Uterus (tissue), 4 donors: ENCODE results near the gene CTSV. TPM values are rescaled to one million over a fixed set of nuclear protein-coding genes. Genes with fewer than 3 reads are reported as not detected.
"Not testable (repeated sequence)": the region's sequence is repeated elsewhere in the genome, so short reads cannot be mapped to it uniquely, and the experiment has no call there.

Experiments used
- DNase-seq, 2 donors: peaks; one replicate each; pipeline ENCODE4 v3.0.0-alpha.2; 2019 to 2020
- H3K27ac ChIP-seq, 2 donors: fragments of 200-600 bp; sonication (generic); 1 replicate in 1 of 2; 2 replicates in 1 of 2; pipeline ENCODE4 v1.5.1; 2016 to 2018
- H3K27me3 ChIP-seq, 2 donors: fragments of 200-600 bp; sonication (generic); one replicate each; pipeline ENCODE4 v1.5.1; 2018 to 2019; ENCODE audit warnings: control low read depth in 1 of 2
- H3K36me3 ChIP-seq, 2 donors: fragments of 200-600 bp; sonication (generic); one replicate each; pipeline ENCODE4 v1.5.1; 2019; ENCODE audit warnings: control low read depth in 1 of 2
- H3K4me1 ChIP-seq, 2 donors: fragments of 200-600 bp; sonication (generic); one replicate each; pipeline ENCODE4 v1.5.1; 2018 to 2019; ENCODE audit warnings: control low read depth in 1 of 2
- H3K4me3 ChIP-seq, 2 donors: fragments of 200-600 bp; sonication (generic); 1 replicate in 1 of 2; 2 replicates in 1 of 2; pipeline ENCODE4 v1.5.1; 2018 to 2019; ENCODE audit warnings: mild to moderate bottlenecking in 1 of 2
- H3K9me3 ChIP-seq, 2 donors: fragments of 200-600 bp; sonication (generic); one replicate each; pipeline ENCODE4 v1.5.1; 2019; ENCODE audit warnings: control low read depth in 1 of 2
- POLR2A ChIP-seq, 2 donors: fragments of 450-650 bp; IDR thresholded peaks; one replicate each; pipeline ENCODE4 v1.6.1; 2016; ENCODE audit warnings: antibody characterized with exemption in 2 of 2, mild to moderate bottlenecking in 1 of 2, moderate library complexity in 1 of 2
- intact Hi-C: fragments of 100-400 bp; cut with DNase I; formaldehyde crosslinking; loops from one replicate; pipeline ENCODE4 v1.15.1; 2023; ENCODE audit warnings: low total_unique reads
- total RNA-seq, 4 donors: library from RNA; depleted of rRNA in 3 of 4; stranded (reverse); fragments of >200 nt in 3 of 4; gene quantifications; one replicate each; pipeline versions ENCODE4 v1.1.0 to v1.2.4, GENCODE V29; 2014 to 2023
- TF ChIP-seq, protein P1 (sequence below), 4 experiments: fragments of 200-600 bp in 2 of 4; fragments of 450-650 bp in 2 of 4; sonication (generic) in 2 of 4; IDR thresholded peaks; one replicate each; pipeline ENCODE4 v1.5.1; 2016 to 2019; ENCODE audit warnings: antibody characterized with exemption in 4 of 4, mild to moderate bottlenecking in 2 of 4, moderate library complexity in 1 of 4
- donor health status: DM: yes; HTN: yes; CAD: no.

CTSV gene
- 1 to 10 TPM in 1 of 4 donors, not detected in 3; 1.6 TPM for total RNA-seq

DNA sequence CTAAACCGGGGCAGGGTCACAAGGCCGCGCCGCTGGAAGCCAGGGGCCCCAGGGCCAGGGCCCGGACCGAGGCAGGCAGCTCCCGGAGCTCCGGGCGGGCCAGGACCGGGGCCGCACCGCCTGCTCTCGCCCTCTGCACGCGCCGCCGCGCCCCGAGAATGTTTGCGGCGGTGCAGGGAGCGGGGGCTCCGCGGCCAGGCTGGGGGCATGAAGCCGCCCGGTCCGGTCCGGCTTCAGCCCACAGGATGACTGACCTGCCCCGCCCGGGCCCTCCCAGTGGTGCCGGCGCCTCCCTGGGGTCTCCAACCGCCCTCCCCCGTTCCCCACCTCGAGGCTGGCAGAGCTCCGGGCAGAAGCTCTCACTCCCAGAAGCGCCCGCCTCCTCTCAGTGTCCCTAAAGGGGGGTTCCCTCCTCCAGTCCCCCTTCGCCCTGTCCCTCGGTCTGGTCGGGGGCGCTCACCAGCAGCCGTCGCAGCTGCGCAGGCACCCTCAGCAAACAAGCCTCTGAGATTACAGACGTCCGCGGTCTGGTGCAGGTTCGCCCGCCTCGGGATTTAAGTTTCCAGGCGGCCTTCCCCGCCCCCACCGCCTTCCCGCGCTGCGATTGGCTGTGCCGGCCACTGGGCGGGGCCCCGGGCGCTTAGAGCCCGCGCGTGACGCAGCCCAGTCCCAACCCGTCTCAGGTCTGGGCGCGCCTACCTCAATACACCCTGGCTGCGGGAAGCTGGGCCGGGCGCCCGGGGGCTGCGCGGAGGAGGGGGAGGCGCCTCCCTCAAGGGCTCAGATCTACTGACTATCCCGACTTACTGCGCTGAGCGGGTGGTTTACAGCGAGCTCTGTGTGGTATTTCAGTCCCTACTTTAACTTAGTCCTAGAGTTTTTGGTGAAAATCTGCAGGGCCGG is at the start of gene CTSV:
Gene CTSV, minus strand, starts transcription at position 532 of the 903 bp plus-strand sequence. CDS start 1,099 bp downstream, outside the sequence.
- Histone ChIP-seq H3K4me1 (peaks cover 0 to 6% of the 10 kb centered on the region in 2 donors), H3K9me3 (no peaks in the 10 kb centered on the region), H3K27ac (no peak within 1 kb of the TSS), H3K4me3 (peak within 1 kb of the TSS; percentile 39 to 42), H3K27me3 (no peaks in the 10 kb centered on the region), H3K36me3 (no peaks in the 10 kb centered on the region)
- TF ChIP-seq, protein P1, sequence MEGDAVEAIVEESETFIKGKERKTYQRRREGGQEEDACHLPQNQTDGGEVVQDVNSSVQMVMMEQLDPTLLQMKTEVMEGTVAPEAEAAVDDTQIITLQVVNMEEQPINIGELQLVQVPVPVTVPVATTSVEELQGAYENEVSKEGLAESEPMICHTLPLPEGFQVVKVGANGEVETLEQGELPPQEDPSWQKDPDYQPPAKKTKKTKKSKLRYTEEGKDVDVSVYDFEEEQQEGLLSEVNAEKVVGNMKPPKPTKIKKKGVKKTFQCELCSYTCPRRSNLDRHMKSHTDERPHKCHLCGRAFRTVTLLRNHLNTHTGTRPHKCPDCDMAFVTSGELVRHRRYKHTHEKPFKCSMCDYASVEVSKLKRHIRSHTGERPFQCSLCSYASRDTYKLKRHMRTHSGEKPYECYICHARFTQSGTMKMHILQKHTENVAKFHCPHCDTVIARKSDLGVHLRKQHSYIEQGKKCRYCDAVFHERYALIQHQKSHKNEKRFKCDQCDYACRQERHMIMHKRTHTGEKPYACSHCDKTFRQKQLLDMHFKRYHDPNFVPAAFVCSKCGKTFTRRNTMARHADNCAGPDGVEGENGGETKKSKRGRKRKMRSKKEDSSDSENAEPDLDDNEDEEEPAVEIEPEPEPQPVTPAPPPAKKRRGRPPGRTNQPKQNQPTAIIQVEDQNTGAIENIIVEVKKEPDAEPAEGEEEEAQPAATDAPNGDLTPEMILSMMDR (IDR thresholded peaks at IDR 0.05): no peak
- TF ChIP-seq POLR2A (IDR thresholded peaks at IDR 0.05): peak; percentile 21 to 44
- DNase-seq: peak; percentile 68 to 73
- intact Hi-C loops: no loop called here

DNA sequence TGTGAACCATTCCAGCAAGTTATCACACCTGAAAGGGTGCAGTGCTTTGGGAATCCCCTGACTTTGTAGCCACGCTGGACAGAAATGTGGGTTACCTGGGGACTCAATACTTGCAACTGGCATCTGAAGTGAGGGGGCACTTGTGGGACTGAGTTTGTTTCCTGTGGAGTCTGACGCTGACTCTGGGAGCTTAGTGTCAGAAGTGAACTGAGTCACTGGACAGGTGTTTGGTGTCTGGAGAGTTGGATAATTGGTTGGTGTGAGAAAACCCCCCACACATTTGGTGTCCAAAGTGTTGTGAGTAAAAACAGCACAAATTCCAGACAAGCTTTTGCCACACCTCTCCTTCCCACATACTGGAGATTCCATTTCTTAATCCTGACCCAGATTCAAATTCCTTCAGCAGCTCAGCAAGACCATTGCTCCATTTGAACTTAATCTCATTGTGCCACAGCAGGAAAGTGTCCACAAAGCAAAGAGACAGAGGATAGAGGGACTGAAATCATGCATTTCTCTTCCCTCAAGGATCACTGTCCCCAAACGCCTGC is 48.8 kb upstream of the CTSV start:
- H3K4me3 ChIP-seq, H3K36me3 ChIP-seq, H3K4me1 ChIP-seq, H3K9me3 ChIP-seq, H3K27me3 ChIP-seq, DNase-seq, H3K27ac ChIP-seq, intact Hi-C loops: not testable (repeated sequence)

DNA sequence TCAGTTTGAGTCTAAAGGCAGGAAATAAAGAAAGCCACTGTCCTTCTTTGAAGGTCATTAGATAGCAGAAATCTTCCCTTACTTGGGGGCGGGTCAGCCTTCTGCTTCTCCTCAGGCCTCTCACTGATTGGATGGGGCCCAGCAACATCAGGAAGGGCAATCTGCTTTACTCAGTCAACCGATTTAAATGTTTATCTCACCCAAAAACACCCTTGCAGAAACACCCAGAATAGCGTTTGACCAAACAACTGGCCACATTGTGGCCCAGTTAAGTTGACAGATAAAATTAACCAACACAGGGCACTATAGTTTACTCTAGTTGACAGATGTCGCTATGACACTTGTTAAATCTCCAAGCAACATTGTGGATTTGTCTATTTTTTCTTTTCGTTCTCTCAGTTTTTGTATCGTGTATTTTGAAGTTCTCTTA is 45.6 kb upstream of the CTSV start:
- intact Hi-C loops, H3K27ac ChIP-seq, DNase-seq, H3K36me3 ChIP-seq, H3K4me1 ChIP-seq, H3K4me3 ChIP-seq, H3K9me3 ChIP-seq, H3K27me3 ChIP-seq: not testable (repeated sequence)

DNA sequence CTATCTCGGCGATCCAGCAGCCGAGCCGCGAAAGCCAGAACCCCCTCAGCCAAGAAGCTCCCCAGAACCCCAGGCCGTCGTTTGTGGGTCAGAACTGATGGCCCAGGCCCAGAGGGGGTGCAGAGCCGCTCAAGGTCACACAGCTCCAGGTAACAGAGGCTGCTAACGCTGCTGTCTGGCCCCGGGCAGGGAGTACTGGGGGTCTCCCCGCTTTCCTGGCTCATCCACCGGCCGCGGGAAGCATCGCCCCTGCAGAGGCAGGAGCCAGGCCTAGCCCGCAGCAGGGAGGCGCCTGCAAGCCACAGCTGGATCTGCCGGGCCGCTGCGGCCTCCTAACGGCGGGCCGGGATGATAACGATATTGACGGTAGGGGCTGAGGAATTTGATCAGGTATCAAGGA is 39.4 kb upstream of the CTSV start:
- intact Hi-C loops: no loop called here
- DNase-seq: no peak
- Histone ChIP-seq H3K4me1 (peaks cover 0 to 5% of the 10 kb centered on the region in 2 donors), H3K9me3 (no peaks in the 10 kb centered on the region), H3K27me3 (peaks cover 0 to 10% of the 10 kb centered on the region in 2 donors), H3K4me3 (no peak overlapping the region), H3K36me3 (no peaks in the 10 kb centered on the region), H3K27ac (no peak overlapping the region)
- no peak for TF ChIP-seq POLR2A (IDR thresholded peaks at IDR 0.05)
- TF ChIP-seq, protein P1 (IDR thresholded peaks at IDR 0.05): no peak

DNA sequence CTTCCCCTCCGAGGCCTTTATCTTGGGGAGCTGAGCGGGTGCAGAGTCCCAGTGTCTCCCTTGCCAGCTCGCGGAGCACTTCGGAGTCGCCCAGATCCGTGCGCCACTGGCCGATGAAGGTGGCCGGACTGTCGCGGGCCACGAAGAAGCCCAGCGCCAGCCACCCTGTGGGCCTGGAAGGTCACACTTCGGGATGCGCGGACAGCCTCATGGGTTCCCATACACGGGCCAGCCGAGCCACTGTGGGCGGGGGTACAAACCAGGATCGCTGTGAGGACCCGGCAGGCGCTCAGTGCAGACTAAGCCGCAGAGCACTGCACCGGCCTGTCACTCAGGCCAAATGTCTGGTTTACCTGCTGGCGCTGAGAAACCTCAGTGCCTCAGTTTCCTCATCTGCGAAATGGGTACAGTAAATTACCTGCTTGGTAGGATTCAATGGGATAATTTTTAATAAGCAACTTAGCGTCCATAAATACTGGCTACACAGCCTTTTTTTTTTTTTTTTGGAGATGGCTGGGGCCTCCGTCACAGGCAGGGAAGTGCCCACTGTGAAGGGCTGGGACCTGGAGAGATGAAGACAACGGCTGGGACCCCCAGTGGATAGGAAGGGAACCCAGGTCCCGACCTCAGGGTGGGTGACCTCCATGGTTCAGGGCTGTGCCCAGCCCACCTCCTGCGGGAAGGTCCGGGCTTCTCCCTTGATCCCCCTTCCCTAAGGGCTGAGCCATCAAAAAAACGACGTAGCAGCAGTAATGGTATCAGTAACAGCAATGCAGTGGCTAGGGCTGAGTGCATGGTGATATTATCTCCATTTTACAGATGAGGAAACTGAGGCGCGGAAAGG is 38.7 kb upstream of the CTSV start:
- TF ChIP-seq, protein P1 (IDR thresholded peaks at IDR 0.05): no peak
- TF ChIP-seq POLR2A (IDR thresholded peaks at IDR 0.05): no peak
- DNase-seq: no peak
- Histone ChIP-seq H3K27ac (no peak overlapping the region), H3K27me3 (peaks cover 0 to 10% of the 10 kb centered on the region in 2 donors), H3K4me3 (no peak overlapping the region), H3K36me3 (no peaks in the 10 kb centered on the region), H3K9me3 (no peaks in the 10 kb centered on the region), H3K4me1 (peaks cover 0 to 5% of the 10 kb centered on the region in 2 donors)
- intact Hi-C loops: no loop called here

DNA sequence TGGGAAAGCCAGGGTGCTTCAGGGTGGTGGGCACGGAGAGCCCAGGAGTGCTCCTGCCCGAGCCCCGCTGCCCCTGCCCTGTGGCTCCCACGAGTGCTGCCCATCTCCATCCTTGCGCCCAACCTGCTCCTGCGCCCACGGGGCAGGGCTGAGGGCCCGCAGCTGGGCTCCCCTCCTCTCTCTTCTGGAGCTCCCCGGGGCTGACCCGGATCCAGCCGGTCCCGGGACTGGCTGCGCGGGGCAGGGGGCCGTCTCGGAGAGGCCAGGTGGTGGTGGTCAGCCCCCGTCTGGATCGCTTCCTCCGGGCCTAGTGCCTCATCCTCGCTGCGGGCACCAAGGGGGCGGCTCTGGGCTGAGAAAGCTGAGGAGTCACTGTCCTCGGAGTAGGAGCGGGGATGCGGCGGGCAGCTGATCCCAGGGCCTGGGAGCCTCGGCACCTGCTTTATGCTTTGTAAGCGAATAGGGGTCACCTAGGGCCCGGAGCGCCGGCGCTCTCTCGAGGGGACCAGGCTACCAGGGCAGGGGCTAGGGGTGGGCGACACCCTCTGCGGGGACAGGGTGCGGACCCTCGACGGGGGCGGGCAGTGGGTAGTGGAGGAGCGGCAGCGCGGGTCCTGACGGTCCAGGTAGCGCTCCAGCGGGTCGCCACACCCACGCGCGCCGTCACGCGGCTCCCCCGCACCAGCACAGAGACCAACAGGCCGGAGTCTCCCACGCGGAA is 37.9 kb upstream of the CTSV start:
- H3K4me3 ChIP-seq, H3K4me1 ChIP-seq, H3K27ac ChIP-seq, H3K9me3 ChIP-seq, intact Hi-C loops, DNase-seq, H3K36me3 ChIP-seq: not testable (repeated sequence)
- H3K27me3 ChIP-seq: peaks cover 0 to 10% of the 10 kb centered on the region in 2 donors
